GM19467 (cell line): ENCODE data around the gene NFIA.

ENCODE experiments used
- ATAC-seq: cut with Tn5 transposase; IDR thresholded peaks from one replicate; pipeline ENCODE4 v1.9.1; 2021; ENCODE audit warnings: mild to moderate bottlenecking, moderate library complexity; ENCODE audit not compliant: unreplicated experiment

NFIA gene

DNA sequence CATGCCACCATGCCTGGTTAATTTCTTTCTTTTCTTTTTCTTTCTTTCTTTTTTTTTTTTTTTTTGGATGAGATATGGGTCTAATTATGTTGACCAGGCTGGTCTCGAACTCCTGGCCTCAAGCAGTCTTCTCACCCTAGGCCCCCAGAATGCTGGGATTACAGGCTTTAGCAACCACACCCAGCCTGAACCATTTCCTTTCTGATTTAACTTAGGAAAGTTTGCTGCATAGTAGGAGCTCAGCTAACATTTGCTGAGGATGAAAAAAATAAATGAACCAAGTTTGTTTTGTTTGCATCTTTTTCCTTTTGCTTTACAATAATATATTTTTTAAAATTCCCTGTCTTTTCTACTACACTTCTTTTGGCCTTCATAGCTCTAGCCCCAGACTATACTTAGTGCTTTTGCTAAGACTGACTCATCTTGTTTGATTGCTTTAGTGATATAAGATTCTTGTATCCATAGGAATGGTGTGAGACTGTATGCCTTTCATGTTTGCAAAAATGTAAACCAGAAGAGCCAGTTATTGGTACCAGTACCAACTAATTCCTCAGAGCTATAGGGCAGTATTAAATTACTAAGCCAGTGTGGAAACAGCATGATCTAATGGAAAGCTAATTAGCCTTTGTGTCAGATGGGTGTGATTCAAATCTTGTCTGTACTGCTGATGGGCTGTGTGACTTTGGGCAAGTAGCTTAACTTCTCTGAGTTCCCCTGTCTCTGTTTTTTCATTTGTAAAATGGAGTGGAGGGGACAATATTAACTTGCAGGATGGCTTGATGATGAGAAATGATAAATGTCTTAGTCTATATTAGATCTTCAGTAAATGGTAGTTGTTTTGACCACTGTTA is 66.9 kb downstream of the NFIA start:
- ATAC-seq = no peak

DNA sequence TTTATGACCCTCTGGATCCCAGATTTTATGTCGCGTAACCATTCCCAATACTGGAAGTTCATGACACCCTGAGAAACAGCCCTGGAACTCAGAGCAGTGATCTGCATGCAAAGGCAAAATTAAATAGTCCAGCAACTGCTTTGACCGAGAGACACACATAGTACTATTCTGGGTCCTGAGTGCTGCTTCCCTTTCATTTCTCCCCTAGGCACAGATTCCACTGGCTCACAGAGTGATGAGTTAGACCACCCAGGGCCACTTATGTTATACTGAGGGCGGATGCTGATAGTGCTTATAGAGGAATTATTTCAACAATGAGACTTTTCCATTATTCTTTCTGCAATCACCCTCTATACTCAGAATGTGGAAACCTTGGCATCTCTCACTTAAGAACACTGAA is 69.2 kb downstream of the NFIA start:
- ATAC-seq = no peak

DNA sequence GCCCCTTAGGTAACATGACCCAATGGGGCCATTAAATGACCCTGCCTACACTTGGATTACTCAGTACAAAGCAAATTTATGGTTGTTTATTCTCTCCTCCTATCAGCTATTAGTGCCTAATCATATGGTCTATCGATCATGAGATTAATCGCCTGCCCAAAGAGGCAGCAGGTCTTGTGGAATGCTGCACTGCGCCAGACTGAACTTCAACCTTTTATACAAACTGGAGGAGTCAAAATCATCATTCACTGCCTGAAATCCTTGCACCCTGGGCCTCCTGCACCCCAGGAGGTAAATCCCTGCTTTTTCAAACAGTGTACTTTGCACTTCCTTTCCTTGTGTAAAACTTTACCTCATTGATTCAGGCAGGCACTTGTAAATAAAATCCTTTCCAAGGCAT is 69.7 kb downstream of the NFIA start:
- ATAC-seq = no peak

- no peak for ATAC-seq
These were observed 70.2 kb downstream of the NFIA start for GRCh38 chr1:61152469-61153105.

- no peak for ATAC-seq
These were observed 74.5 kb downstream of the NFIA start for GRCh38 chr1:61156576-61157467.

DNA sequence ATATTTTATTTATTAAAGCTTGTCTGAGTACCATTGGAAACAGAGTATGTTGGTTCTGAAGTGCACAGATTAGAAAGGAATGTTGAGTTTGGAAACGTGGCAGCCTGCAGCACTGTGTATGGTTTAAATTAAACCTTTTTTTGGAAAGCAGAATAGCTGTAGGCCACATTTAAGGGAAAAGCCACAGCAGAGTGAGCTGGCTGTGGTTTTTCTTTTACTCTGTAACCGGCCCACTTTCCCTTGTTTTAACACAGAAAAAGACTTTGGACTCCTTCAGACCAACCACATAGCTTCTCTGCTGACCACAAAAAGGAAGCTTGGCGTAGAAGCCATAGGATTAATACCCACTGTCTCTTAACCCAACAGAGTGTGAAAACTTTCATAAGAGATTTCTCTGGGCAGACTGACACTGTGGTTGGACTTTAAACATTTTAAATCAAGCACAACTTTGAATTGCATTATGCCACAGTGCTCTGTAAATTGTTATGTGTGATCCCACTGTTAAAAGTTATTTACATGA is 75.2 kb downstream of the NFIA start:
- ATAC-seq = no peak

DNA sequence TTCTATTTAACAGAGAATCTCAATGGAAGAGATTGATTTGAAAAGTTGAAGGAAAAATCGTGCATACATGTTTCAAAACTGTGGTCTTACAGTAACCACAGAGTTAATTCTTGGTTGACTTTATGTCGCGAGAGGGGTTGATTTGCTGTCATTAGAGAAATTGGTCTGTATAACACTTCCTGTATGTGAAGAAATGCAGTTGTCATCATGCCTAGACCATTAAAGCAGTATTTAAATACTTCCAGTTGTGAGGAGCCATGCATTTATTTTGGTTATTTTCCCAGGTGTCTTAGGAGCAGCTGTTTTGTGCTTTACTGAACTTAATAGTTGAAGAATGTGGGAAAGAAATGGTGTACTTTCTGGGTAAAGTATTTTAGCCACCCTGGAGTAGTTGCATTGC is 76.2 kb downstream of the NFIA start:
- ATAC-seq = no peak

- ATAC-seq = no peak
These were observed 78.2 kb downstream of the NFIA start for GRCh38 chr1:61160526-61160925.

GRCh38 chr1:61162520-61163258 is 80.3 kb downstream of the NFIA start:
- ATAC-seq = no peak

DNA sequence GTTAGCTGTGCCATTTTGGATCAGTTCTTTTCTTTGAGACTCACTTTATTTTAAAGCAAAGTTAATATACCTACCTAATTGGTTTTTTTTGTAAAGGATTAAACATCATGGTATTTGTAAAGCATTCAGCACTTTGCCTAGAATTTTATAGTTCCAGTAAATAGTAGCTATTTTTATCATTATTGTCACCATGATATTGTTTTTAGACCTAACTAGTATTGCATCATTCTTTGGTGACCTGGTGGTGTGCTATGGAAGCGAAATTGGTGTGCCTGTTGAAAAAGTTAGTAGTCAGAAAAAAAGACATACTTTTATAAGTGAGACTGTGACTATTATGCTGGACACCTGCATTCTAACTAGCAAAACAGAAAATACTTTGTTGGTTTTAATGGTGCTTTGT is 81.0 kb downstream of the NFIA start:
- no peak for ATAC-seq

DNA sequence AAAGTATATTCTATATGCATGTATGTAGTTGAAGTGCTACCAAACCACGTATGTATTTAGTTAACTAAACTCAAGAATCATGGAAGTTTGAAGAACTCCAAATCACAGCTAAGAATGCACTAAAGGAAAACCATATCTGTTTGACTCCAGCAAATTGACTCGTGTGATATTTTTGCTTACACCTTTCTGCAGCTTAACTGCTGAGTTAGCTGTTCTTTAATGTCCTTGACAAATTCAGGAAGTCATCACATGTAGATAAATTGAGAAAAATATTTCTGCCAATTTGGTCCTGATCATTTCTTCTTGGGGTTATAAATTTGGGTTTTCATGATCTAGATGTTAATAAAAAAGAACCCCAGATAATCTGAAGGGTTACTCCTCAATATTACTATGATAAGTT is 83.0 kb downstream of the NFIA start:
- no peak for ATAC-seq

DNA sequence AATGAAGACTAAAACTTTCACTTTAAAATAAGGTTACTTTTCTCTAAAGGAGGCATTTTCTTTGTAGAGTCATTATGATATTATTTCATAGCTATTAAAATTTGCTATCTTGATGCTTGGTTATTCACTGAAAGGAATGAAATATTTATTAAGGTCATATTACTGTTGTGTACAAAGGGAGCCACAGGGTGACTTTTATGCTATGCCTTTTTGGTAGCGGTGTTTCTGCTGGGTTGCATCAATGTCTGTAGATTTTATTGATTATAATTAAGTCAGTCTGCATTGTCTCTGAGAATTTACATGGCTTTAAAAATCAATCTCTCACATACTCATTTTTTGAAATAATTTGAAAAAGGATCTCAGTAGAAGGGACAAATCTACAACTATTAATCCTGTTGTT is 84.9 kb downstream of the NFIA start:
- ATAC-seq = no peak

DNA sequence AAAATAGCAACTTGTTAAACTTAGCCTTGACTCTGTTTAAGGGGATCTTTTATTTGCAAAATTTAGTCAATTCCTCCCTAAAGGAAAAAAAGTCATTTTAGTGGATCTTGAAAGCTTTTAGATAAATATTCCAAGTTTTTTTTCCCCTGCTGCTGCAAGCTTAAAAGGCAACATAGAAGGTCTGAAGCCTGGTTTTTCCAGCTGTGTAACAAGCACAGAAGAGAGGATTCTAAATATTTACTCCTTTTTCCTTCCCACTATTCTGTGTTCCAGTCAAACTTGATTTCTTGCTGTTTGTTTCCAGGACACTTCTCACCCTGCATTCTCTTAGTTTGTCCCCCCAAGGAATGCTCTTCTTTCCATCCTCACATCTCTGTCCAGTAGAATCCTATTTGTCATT is 86.7 kb downstream of the NFIA start:
- ATAC-seq = no peak

DNA sequence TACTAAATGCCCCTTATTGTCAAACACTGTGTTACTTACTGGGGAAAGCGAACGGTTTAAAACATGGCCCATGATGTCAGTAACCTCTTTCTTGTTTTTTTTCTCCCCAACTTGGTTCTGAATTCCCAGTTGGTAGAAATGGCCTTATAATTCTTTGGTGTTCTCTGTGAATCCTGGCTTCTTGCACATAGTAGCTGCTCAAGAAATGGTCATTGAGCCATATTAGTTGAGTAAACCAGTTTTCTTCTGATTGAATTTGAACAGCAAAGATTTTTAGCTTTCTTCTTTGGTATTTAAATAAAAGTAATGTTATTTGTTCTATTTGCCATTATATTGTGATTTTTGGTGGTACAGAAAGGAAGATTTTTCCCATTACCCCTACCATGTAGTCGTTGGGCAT is 87.3 kb downstream of the NFIA start:
- no peak for ATAC-seq

DNA sequence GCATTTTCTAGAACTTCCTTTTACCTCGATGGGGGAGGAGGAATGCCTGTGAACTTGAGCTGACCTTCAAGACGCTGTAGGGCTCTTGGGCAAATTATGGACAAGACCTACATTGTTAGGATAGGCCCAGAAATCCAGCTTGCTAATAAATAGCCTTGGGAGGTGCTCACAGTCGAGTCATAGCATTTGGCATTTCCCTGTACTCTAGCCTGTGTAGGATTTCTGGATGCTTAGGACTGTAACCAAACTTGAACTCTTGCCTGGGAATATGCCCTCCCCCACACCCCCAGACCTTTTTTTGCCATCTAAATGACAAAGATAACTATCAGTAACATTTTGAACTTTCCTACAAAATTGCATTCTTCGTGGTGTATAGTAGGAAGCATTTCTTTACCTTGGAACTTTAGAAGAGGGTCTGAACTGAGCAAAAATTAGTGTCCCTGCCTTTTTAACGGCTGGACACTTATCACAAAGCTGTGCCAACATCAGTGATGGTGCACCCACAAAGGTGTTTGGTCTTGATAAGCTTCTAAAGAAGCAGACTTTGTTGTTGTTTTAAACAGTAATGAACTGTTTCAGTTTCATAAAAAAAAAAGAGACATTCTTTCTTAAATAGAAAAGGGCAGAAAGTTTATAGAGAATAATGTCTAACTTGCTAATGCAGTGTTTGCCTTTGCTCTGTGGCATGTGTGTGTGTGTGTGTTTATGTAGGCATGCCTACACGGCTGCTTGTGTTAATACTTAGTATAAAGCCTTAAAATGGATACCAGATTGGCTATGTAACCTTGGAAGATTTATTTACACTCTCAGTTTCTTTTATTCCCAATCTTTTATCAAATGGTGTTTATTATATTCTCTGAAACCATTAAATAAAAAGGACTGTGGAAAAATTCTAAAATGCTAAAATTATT is 88.2 kb downstream of the NFIA start:
- ATAC-seq = no peak

DNA sequence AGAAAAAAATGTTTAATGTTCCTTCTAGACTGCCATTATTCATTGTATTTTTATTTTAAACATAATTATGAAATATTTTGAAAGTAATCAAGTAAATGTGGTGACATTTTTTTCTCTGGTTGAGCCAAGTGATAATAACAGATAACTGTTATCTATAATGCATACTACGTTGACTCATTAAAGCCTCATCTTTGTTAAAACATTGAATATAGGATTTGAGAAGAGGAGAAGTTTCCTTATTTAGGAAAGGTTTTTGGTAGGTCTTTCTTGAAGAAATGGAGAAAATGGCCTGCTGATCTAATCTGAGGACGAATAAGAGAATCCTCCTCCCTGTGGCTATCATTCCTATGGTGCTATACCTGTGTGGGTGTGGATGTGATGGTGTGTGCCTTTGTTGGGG is 89.0 kb downstream of the NFIA start:
- no peak for ATAC-seq

- no peak for ATAC-seq
These were observed 89.6 kb downstream of the NFIA start for GRCh38 chr1:61171974-61172373.

DNA sequence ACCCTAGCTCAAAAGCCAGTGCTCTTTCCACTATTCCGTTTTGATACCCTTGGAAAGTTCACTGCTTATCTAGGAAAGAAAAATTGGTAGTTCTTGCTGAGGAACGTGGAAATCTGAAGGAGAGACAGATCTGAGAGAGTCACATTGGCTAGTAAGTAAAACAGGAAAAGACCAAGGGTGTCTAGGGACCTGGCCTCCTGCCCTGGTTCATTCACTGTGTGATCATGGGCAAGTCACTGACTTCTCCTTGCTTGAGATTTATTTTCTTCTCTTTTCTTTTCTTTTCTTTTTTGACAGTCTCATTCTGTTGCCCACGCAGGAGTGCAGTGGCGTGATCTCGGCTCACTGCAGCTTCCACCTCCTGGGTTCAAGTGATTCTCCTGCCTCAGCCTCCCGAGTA is 90.8 kb downstream of the NFIA start:
- ATAC-seq = no peak

DNA sequence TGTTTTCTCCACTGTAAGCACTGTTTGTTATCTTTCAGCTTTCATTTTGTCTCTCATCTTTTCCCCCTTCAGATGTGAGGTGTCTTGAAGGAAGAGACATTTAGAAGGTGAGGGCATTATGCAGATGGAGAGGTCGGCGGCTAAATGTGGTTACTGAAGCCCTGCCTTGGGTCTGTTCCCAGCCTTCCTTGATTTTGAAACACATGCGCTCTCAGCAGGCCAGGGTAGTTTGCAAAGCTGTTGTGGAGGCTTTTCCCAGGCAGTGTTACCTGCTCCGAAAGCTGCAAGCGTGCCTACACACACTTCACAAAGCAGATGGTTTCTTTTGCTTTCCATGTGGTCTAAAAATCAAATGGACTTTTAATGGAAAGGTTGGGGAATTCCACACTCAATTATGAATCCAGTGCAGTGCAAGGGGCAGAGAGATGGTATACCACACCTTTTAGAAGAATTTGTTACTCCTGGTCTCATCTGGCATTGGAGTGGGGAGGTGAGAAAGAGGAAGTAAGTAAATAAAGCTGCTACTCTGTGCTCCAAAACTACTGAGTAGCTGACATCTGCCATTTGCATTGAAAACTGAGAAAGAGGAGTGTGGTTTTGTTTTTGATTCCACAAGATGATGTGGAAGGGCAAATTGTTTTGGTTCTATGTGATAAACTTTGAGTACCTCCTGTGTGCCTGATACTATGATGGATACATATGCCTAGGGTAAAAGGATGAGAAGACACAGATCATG is 91.9 kb downstream of the NFIA start:
- no peak for ATAC-seq
